ENCODE results near the gene NEK1.

NEK1 gene

GRCh38 chr4:169659716-169660670, 47.6 kb upstream of the NEK1 start:
- H3K4me2 ChIP-seq (ENCODE audit: low read depth, low read length, poor library complexity, severe bottlenecking), result peak overlapping the region; percentile 91
- peak overlapping the region; percentile 40 for H2AFZ ChIP-seq (ENCODE audit: low read depth, low read length, severe bottlenecking)
- H3K27me3 ChIP-seq (ENCODE audit: low read length), result no peaks in the 10 kb centered on the region
- no peak for TF ChIP-seq EZH2phosphoT487 (conservative IDR thresholded peaks at IDR 0.05; ENCODE audit: low read length)
- no peak for TF ChIP-seq CTCF (IDR thresholded peaks at IDR 0.05; ENCODE audit: insufficient read depth, low read length, poor library complexity, severe bottlenecking)
- H3F3A ChIP-seq (ENCODE audit: insufficient read depth), result peaks cover 24% of the 10 kb centered on the region
- H3K27ac ChIP-seq (ENCODE audit: low read depth, low read length), result peak overlapping the region; percentile 83
- H3K9me2 ChIP-seq (replicated peaks; ENCODE audit: insufficient read depth, low read length), result no peaks in the 10 kb centered on the region
- H3K9me3 ChIP-seq (ENCODE audit: insufficient read depth, low read length), result no peaks in the 10 kb centered on the region
- peaks cover 66% of the 10 kb centered on the region for H3K79me2 ChIP-seq (ENCODE audit: insufficient read depth, low read length)
- no peaks in the 10 kb centered on the region for H4K20me1 ChIP-seq (ENCODE audit: low read depth, low read length)
- H3K9ac ChIP-seq (ENCODE audit: low read length), result peak overlapping the region; percentile 55
- H3K36me3 ChIP-seq (ENCODE audit: low read length), result no peaks in the 10 kb centered on the region; the same call in 1 of the 2 replicates
- peak overlapping the region; percentile 58 for H3K4me3 ChIP-seq (ENCODE audit: insufficient read depth, low read length, poor library complexity, severe bottlenecking)

- peak overlapping the region; percentile 58 for H3K4me3 ChIP-seq (ENCODE audit: insufficient read depth, low read length, poor library complexity, severe bottlenecking)
- H3K9me2 ChIP-seq (replicated peaks; ENCODE audit: insufficient read depth, low read length), result no peaks in the 10 kb centered on the region
- peak overlapping the region; percentile 55 for H3K9ac ChIP-seq (ENCODE audit: low read length)
- H3K9me3 ChIP-seq (ENCODE audit: insufficient read depth, low read length), result no peaks in the 10 kb centered on the region
- peak overlapping the region; percentile 91 for H3K4me2 ChIP-seq (ENCODE audit: low read depth, low read length, poor library complexity, severe bottlenecking)
- H3F3A ChIP-seq (ENCODE audit: insufficient read depth), result peaks cover 24% of the 10 kb centered on the region
- H3K27me3 ChIP-seq (ENCODE audit: low read length), result no peaks in the 10 kb centered on the region
- H4K20me1 ChIP-seq (ENCODE audit: low read depth, low read length), result no peaks in the 10 kb centered on the region
- TF ChIP-seq CTCF (IDR thresholded peaks at IDR 0.05; ENCODE audit: insufficient read depth, low read length, poor library complexity, severe bottlenecking) (no peak), EZH2phosphoT487 (conservative IDR thresholded peaks at IDR 0.05; ENCODE audit: low read length) (no peak)
- H3K27ac ChIP-seq (ENCODE audit: low read depth, low read length), result peak overlapping the region; percentile 83
- H3K36me3 ChIP-seq (ENCODE audit: low read length), result no peaks in the 10 kb centered on the region
- no peak overlapping the region for H2AFZ ChIP-seq (ENCODE audit: low read depth, low read length, severe bottlenecking)
- peaks cover 66% of the 10 kb centered on the region for H3K79me2 ChIP-seq (ENCODE audit: insufficient read depth, low read length)
Observed at GRCh38 chr4:169658975-169659715, 46.8 kb upstream of the NEK1 start.

GRCh38 chr4:169658196-169658595, 45.8 kb upstream of the NEK1 start:
- Histone ChIP-seq H3K9me2 (replicated peaks; ENCODE audit: insufficient read depth, low read length) (no peaks in the 10 kb centered on the region), H3K9ac (ENCODE audit: low read length) (no peak overlapping the region), H2AFZ (ENCODE audit: low read depth, low read length, severe bottlenecking) (no peak overlapping the region), H3F3A (ENCODE audit: insufficient read depth) (peaks cover 24% of the 10 kb centered on the region), H4K20me1 (ENCODE audit: low read depth, low read length) (0 out of 2 replicates have a peak, but pooled peaks cover under 1% of the 10 kb centered on the region), H3K9me3 (ENCODE audit: insufficient read depth, low read length) (no peaks in the 10 kb centered on the region), H3K4me3 (ENCODE audit: insufficient read depth, low read length, poor library complexity, severe bottlenecking) (no peak overlapping the region), H3K27me3 (ENCODE audit: low read length) (no peaks in the 10 kb centered on the region), H3K36me3 (ENCODE audit: low read length) (no peaks in the 10 kb centered on the region), H3K4me2 (ENCODE audit: low read depth, low read length, poor library complexity, severe bottlenecking) (peak overlapping the region; percentile 91), H3K27ac (ENCODE audit: low read depth, low read length) (no peak overlapping the region), H3K79me2 (ENCODE audit: insufficient read depth, low read length) (peaks cover 67% of the 10 kb centered on the region)
- TF ChIP-seq CTCF (IDR thresholded peaks at IDR 0.05; ENCODE audit: insufficient read depth, low read length, poor library complexity, severe bottlenecking) (no peak), EZH2phosphoT487 (conservative IDR thresholded peaks at IDR 0.05; ENCODE audit: low read length) (no peak)
